Measurements from ENCODE around the gene SLC12A8.
A peak's percentile ranks its signal among the peaks of the same experiment; 100 is the strongest.

SLC12A8 gene, protein sequence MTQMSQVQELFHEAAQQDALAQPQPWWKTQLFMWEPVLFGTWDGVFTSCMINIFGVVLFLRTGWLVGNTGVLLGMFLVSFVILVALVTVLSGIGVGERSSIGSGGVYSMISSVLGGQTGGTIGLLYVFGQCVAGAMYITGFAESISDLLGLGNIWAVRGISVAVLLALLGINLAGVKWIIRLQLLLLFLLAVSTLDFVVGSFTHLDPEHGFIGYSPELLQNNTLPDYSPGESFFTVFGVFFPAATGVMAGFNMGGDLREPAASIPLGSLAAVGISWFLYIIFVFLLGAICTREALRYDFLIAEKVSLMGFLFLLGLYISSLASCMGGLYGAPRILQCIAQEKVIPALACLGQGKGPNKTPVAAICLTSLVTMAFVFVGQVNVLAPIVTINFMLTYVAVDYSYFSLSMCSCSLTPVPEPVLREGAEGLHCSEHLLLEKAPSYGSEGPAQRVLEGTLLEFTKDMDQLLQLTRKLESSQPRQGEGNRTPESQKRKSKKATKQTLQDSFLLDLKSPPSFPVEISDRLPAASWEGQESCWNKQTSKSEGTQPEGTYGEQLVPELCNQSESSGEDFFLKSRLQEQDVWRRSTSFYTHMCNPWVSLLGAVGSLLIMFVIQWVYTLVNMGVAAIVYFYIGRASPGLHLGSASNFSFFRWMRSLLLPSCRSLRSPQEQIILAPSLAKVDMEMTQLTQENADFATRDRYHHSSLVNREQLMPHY

DNA sequence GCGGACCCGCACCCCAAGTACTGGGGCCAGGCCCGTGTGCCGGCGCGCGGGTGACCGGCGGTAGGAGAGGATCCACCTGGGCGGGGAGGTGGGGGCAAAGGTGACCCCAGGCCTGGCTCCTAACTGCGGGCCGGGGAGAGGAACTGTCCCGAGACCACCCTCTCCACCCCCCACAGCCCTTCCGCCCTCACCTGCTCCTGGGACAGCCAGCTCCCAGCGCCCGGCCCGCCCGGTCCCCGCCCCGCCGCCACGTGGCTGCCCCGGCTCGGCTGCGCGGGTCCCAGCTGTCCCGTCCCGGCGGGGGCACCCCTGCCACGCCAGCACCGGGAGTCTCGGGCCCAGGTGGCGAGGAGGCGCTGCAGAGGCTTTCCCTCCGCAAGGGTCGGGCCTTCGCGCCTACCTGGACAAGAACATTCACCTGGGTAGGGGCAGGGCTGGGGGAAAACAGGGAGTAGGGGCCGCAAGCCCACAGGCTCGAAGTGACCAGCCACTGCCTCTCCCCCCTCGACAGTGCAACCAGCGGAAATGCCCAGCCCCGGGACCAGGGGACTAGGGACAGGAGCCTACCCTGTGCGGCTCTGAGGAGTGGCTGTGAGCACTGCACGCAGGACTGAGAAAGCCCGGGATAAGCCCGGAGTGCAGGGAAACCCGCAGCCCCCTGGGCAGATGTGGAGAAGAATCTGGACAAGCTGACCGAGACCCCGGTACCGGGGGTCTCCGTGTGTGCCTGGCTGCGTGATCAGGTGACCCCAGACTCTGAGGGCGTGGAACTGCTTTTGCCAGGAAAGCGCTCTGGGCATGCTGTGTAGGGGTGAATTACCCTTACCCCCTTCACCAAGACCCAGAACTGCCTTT is at the start of gene SLC12A8:
SLC12A8 (minus strand) TSS at position 240 of the 855 bp plus-strand sequence. CDS start 1,399 bp downstream, outside the sequence.
- peak; percentile 95 for TF ChIP-seq ZFX (IDR thresholded peaks at IDR 0.05)
- TF ChIP-seq, protein P1, sequence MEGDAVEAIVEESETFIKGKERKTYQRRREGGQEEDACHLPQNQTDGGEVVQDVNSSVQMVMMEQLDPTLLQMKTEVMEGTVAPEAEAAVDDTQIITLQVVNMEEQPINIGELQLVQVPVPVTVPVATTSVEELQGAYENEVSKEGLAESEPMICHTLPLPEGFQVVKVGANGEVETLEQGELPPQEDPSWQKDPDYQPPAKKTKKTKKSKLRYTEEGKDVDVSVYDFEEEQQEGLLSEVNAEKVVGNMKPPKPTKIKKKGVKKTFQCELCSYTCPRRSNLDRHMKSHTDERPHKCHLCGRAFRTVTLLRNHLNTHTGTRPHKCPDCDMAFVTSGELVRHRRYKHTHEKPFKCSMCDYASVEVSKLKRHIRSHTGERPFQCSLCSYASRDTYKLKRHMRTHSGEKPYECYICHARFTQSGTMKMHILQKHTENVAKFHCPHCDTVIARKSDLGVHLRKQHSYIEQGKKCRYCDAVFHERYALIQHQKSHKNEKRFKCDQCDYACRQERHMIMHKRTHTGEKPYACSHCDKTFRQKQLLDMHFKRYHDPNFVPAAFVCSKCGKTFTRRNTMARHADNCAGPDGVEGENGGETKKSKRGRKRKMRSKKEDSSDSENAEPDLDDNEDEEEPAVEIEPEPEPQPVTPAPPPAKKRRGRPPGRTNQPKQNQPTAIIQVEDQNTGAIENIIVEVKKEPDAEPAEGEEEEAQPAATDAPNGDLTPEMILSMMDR (conservative IDR thresholded peaks at IDR 0.05): peak; percentile 10; the same call in 1 of the 2 replicates
- peak within 1 kb of the TSS; percentile 95 for H3K27ac ChIP-seq

DNA sequence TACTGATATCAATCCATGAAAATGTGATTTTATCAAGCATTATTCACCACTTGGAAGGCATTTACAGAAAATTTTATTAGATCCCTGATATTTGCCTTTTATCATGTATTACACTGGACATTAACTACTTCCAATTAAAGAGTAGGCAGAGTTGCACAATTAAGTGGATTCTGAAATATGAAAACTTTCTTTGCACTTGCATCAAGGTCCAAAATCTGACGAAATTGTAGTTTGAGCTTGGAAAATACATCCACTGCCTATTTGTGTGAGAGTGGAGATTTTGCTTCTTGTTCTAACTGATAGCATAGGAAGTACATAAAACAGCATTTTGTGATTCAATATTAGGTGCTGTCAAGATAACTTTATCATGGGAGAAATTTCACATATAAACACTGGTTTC is 49.6 kb upstream of the SLC12A8 start:
- TF ChIP-seq, protein P1 (conservative IDR thresholded peaks at IDR 0.05): no peak
- TF ChIP-seq ZFX (IDR thresholded peaks at IDR 0.05): no peak
- no peak overlapping the region for H3K27ac ChIP-seq

DNA sequence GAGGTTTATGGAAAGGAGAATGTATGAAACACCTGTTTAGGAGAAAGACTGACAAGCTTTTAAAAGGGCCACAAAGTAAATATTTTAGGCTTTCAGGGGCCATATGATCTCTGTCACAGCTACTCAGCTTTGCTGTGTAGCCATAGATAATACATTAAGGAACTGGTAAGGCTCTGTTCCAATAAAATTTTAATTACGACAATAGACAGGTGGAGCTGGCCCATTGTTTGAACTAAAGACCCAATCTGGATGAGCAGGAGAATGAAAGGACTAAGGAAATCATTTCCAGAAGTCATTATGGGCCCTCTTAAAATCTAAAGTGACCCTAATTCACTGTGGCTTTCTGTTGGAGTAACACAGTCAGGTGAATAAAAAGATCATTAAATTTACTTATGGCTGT is 48.5 kb upstream of the SLC12A8 start:
- H3K27ac ChIP-seq: no peak overlapping the region
- TF ChIP-seq ZFX (IDR thresholded peaks at IDR 0.05): no peak
- TF ChIP-seq, protein P1 (conservative IDR thresholded peaks at IDR 0.05): no peak

DNA sequence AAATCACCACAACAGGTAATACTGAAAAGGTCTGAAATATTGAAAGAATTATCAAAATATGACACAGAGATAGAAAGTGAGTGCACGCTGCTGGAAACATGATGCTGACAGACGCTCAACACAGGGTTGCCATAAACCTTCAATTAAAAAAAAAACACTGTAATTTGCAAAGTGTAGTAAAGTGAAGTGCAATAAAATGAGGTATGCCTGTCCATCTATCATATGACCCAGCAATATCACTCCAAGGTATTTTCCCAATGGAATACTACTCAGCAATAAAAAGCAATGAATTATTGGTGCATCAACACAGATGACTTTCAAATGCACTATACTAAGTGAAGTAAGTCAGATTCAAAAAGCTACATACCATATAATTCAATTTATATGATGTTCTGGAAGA is 47.6 kb upstream of the SLC12A8 start:
- TF ChIP-seq, protein P1 (conservative IDR thresholded peaks at IDR 0.05): no peak
- no peak for TF ChIP-seq ZFX (IDR thresholded peaks at IDR 0.05)
- H3K27ac ChIP-seq: no peak overlapping the region

DNA sequence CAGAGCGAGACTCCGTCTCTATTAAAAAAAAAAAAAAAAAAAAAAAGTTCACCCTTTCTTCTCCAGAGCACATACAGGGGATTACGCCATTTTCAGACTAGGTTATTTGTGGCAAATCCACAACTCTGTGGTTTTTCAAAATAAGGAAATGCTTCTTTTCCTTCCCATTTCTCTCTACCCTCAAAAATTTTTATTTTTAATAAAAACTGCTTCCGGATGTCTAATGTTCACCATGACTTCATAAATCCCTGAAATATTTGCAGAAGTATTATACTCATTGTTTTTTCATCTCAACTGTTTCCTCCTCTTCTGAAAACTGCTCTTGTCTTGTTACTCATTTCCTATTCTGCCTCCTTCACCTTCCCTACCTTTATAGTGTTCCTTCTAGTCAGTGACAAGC is 45.0 kb upstream of the SLC12A8 start:
- H3K27ac ChIP-seq: no peak overlapping the region
- TF ChIP-seq, protein P1 (conservative IDR thresholded peaks at IDR 0.05): no peak
- TF ChIP-seq ZFX (IDR thresholded peaks at IDR 0.05): no peak

DNA sequence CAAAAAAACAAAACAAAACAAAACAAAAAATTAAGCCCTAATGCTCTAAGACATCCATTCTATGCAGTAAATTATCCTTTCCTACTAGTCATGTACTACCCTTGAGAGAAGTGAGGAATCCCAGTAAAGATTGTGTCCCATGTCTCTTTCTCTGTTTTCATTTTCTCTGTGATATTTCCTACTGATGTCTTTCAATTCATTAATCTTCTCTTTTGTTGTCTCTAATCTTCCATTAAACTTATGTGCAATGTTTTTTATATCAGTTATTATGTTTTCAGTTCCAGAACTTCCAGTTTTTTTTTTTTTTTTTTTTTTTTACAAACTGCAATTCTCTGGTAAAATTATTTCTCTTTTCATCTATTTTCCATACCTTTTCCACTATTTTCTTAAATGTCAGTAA is 44.1 kb upstream of the SLC12A8 start:
- no peak overlapping the region for H3K27ac ChIP-seq
- no peak for TF ChIP-seq ZFX (IDR thresholded peaks at IDR 0.05)
- TF ChIP-seq, protein P1 (conservative IDR thresholded peaks at IDR 0.05): no peak

All from C4-2B (cell line).